Measurements from ENCODE around the gene CAPS. TPM values are rescaled to one million over a fixed set of nuclear protein-coding genes. Genes with fewer than 3 reads are reported as not detected.

Gene CAPS
- polyA plus RNA-seq, 1 donor (not counting 4 experiments of a cell fraction or from before 2014, with no cell fraction given), result 2.7 TPM

DNA sequence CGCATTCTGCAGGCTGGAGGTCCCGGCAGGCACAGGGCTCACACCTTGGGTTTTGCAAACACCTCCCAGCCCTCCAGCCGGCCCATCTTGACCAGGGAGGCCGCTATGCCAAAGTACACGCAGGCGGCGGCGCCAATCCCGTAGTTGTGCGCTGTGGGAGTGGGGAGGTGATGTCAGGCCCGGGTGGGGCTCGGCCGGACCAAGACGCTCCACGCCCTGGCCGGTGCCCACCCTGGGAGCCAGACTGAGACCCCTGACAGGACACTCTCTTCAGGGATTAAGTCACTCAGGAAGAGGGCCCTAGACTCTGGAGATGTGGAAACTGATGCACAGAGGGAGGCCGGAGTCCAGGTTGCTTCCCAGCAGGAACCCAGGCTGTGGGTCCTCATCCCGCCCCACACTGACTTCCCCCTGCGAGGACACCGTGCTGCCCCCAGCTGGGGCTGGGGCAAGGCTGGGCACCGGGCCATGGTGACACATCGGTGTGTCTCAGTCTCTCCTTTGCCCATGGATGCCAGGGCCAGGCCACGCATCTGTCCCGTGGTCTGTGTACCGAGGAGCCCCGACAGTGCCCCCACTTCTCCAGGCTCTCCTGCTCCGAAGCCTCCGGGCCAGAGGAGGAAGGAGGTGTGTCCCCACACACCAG lies 19.2 kb upstream of the CAPS start:
- dilution Hi-C loops (cut with MboI; ENCODE audit: extremely low pct_ligation_motif_present, low sequenced_read_pairs), result no loop called here
- no peaks in the 10 kb centered on the region for H3K27me3 ChIP-seq (ENCODE audit: control insufficient read depth, extremely low read depth, insufficient read depth, low read length)
- H3K4me1 ChIP-seq (ENCODE audit: control insufficient read depth, extremely low read depth, insufficient read depth, low read length), result peaks cover 18% of the 10 kb centered on the region
- H3K27ac ChIP-seq (ENCODE audit: control insufficient read depth, insufficient read depth, low read length), result no peak overlapping the region
- H3K79me2 ChIP-seq (ENCODE audit: control insufficient read depth, insufficient read depth, low read length), result peaks cover 14% of the 10 kb centered on the region
- no peak for TF ChIP-seq EZH2 (IDR thresholded peaks at IDR 0.05; ENCODE audit: low read length)
- TF ChIP-seq, protein P1, sequence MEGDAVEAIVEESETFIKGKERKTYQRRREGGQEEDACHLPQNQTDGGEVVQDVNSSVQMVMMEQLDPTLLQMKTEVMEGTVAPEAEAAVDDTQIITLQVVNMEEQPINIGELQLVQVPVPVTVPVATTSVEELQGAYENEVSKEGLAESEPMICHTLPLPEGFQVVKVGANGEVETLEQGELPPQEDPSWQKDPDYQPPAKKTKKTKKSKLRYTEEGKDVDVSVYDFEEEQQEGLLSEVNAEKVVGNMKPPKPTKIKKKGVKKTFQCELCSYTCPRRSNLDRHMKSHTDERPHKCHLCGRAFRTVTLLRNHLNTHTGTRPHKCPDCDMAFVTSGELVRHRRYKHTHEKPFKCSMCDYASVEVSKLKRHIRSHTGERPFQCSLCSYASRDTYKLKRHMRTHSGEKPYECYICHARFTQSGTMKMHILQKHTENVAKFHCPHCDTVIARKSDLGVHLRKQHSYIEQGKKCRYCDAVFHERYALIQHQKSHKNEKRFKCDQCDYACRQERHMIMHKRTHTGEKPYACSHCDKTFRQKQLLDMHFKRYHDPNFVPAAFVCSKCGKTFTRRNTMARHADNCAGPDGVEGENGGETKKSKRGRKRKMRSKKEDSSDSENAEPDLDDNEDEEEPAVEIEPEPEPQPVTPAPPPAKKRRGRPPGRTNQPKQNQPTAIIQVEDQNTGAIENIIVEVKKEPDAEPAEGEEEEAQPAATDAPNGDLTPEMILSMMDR (optimal IDR thresholded peaks at IDR 0.05 in 1 of 3, IDR thresholded peaks at IDR 0.05 in 1 of 3, conservative IDR thresholded peaks at IDR 0.05 in 1 of 3; ENCODE audit: extremely low read depth in 1 of 3, insufficient read depth in 2 of 3, low read length in 3 of 3), result no peak
- H2AFZ ChIP-seq (ENCODE audit: control insufficient read depth, low read length), result no peak overlapping the region
- H4K20me1 ChIP-seq (ENCODE audit: control insufficient read depth, extremely low read depth, insufficient read depth, low read length), result peaks cover 2% of the 10 kb centered on the region
- no peak overlapping the region for H3K4me2 ChIP-seq (ENCODE audit: control insufficient read depth, extremely low read depth, insufficient read depth, low read depth, low read length)
- no peak overlapping the region for H3K4me3 ChIP-seq (ENCODE audit: control insufficient read depth in 2 of 3, extremely low read depth in 1 of 3, insufficient read depth in 2 of 3, low read depth in 1 of 3, low read length in 3 of 3)
- H3K36me3 ChIP-seq (ENCODE audit: control insufficient read depth in 2 of 2, extremely low read depth in 1 of 2, insufficient read depth in 2 of 2, low read length in 2 of 2), result peaks cover 16 to 17% of the 10 kb centered on the region in 2 experiments
- FAIRE-seq (no peak), DNase-seq (ENCODE audit: low read depth, low spot score) (no peak)
- H3K9me1 ChIP-seq (ENCODE audit: control insufficient read depth, extremely low read depth, insufficient read depth, low read length), result no peaks in the 10 kb centered on the region
- no peaks in the 10 kb centered on the region for H3K9me3 ChIP-seq (ENCODE audit: control insufficient read depth, low read depth, low read length)
- H3K9ac ChIP-seq (ENCODE audit: control insufficient read depth, extremely low read depth, insufficient read depth, low read length), result no peak overlapping the region

DNA sequence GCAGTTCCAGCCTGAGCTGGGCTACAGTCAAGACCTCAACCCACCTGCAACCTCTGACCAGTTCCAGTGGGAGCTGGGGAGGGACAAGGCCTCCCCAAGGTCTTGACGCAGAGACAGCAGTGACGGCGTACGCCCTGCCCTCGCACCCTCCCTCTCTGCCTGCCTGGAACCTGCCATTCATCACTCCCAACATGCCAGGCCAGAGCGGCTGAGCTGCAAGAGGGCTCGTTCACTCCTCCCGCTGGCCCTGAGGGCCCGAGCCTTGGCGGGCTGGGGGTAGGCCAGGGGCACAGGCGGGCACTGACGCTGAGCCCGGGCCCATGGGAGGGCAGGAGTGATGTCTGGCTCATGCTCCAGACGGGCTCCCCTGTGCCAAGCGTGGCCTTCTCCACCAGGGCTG lies 18.6 kb upstream of the CAPS start:
- no peak overlapping the region for H2AFZ ChIP-seq (ENCODE audit: control insufficient read depth, low read length)
- no peaks in the 10 kb centered on the region for H3K27me3 ChIP-seq (ENCODE audit: control insufficient read depth, extremely low read depth, insufficient read depth, low read length)
- H3K9me3 ChIP-seq (ENCODE audit: control insufficient read depth, low read depth, low read length), result no peaks in the 10 kb centered on the region
- H3K4me3 ChIP-seq (ENCODE audit: control insufficient read depth in 2 of 3, extremely low read depth in 1 of 3, insufficient read depth in 2 of 3, low read depth in 1 of 3, low read length in 3 of 3), result no peak overlapping the region
- H3K79me2 ChIP-seq (ENCODE audit: control insufficient read depth, insufficient read depth, low read length), result peaks cover 20% of the 10 kb centered on the region
- H3K4me1 ChIP-seq (ENCODE audit: control insufficient read depth, extremely low read depth, insufficient read depth, low read length), result peaks cover 18% of the 10 kb centered on the region
- H3K9me1 ChIP-seq (ENCODE audit: control insufficient read depth, extremely low read depth, insufficient read depth, low read length), result no peaks in the 10 kb centered on the region
- FAIRE-seq (no peak), DNase-seq (ENCODE audit: low read depth, low spot score) (no peak)
- dilution Hi-C loops (cut with MboI; ENCODE audit: extremely low pct_ligation_motif_present, low sequenced_read_pairs), result no loop called here
- TF ChIP-seq, protein P1 (optimal IDR thresholded peaks at IDR 0.05 in 1 of 3, IDR thresholded peaks at IDR 0.05 in 1 of 3, conservative IDR thresholded peaks at IDR 0.05 in 1 of 3; ENCODE audit: extremely low read depth in 1 of 3, insufficient read depth in 2 of 3, low read length in 3 of 3), result no peak
- TF ChIP-seq EZH2 (IDR thresholded peaks at IDR 0.05; ENCODE audit: low read length), result no peak
- no peak overlapping the region for H3K4me2 ChIP-seq (ENCODE audit: control insufficient read depth, extremely low read depth, insufficient read depth, low read depth, low read length)
- H3K9ac ChIP-seq (ENCODE audit: control insufficient read depth, extremely low read depth, insufficient read depth, low read length), result no peak overlapping the region
- peaks cover 2% of the 10 kb centered on the region for H4K20me1 ChIP-seq (ENCODE audit: control insufficient read depth, extremely low read depth, insufficient read depth, low read length)
- H3K36me3 ChIP-seq (ENCODE audit: control insufficient read depth in 2 of 2, extremely low read depth in 1 of 2, insufficient read depth in 2 of 2, low read length in 2 of 2), result peaks cover 17% of the 10 kb centered on the region in 2 experiments
- H3K27ac ChIP-seq (ENCODE audit: control insufficient read depth, insufficient read depth, low read length), result no peak overlapping the region

Data from keratinocyte (primary cell).